Upper lobe of left lung (tissue), 4 donors: Measurements from ENCODE around the gene ANKRD52.

Experiments
- POLR2A ChIP-seq, 4 donors: fragments of 450-650 bp; IDR thresholded peaks; one replicate each; pipeline ENCODE4 v1.5.1; 2016 to 2017; ENCODE audit warnings: antibody characterized with exemption in 4 of 4, mild to moderate bottlenecking in 2 of 4
- TF ChIP-seq, protein P1 (sequence below), 6 experiments: fragments of 450-650 bp in 4 of 6; fragments of 200-600 bp in 2 of 6; sonication (generic) in 2 of 6; IDR thresholded peaks; one replicate each; pipeline ENCODE4 v1.5.1; 2016 to 2019; ENCODE audit warnings: antibody characterized with exemption in 6 of 6

DNA sequence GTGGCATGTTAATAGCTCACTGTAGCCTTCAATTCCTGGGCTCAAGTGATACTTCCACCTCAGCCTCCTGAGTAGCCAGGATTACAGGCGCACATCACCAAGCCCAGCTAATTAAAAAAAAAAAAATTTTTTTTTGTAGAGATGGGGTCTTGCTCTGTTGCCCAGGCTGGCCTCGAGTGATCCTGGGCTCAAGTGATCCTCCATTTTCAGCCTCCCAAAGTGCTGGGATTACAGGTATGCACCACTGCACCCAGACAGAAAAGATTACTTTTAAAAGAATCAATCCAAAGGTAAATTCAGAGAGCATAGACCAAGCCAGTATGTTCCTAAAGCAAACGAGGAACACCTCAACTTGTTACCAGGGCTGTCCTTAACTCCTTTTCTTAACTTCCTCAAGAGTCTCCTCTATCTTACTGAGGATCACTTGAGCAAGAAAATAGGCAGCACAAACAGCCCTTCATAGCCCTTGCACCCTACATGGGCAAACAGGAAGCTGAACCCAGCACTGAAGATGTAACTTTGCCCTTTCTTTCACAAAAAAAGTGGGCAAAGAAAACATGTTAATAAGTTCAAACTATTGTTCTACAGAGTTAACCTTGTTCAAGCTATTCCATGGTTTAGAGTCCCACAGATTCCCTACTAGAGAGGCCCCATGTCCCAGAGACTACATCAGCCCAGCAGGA, 30.7 kb upstream of the ANKRD52 start:
- TF ChIP-seq, protein P1, sequence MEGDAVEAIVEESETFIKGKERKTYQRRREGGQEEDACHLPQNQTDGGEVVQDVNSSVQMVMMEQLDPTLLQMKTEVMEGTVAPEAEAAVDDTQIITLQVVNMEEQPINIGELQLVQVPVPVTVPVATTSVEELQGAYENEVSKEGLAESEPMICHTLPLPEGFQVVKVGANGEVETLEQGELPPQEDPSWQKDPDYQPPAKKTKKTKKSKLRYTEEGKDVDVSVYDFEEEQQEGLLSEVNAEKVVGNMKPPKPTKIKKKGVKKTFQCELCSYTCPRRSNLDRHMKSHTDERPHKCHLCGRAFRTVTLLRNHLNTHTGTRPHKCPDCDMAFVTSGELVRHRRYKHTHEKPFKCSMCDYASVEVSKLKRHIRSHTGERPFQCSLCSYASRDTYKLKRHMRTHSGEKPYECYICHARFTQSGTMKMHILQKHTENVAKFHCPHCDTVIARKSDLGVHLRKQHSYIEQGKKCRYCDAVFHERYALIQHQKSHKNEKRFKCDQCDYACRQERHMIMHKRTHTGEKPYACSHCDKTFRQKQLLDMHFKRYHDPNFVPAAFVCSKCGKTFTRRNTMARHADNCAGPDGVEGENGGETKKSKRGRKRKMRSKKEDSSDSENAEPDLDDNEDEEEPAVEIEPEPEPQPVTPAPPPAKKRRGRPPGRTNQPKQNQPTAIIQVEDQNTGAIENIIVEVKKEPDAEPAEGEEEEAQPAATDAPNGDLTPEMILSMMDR (IDR thresholded peaks at IDR 0.05): no peak
- TF ChIP-seq POLR2A (IDR thresholded peaks at IDR 0.05): no peak
